GM18873 (cell line): Measurements from ENCODE around the gene RELN.
A peak's percentile ranks its signal among the peaks of the same experiment; 100 is the strongest.
"Not testable (repeated sequence)": the region's sequence is repeated elsewhere in the genome, so short reads cannot be mapped to it uniquely, and the experiment has no call there.

Experiments used
- ATAC-seq: cut with Tn5 transposase; IDR thresholded peaks from one replicate; pipeline ENCODE4 v1.9.1; 2021; ENCODE audit warnings: mild to moderate bottlenecking, moderate library complexity, moderate number of reproducible peaks; ENCODE audit not compliant: unreplicated experiment, low FRiP score

The RELN gene

GRCh38 chr7:103989200-103989784 is at the start of gene RELN:
Gene RELN, minus strand, starts transcription at chr7:103989658. Its CDS starts 302 bp downstream, at chr7:103989356.
- ATAC-seq: no peak

GRCh38 chr7:104038136-104038535 is 48.7 kb upstream of the RELN start:
- ATAC-seq: no peak

GRCh38 chr7:104036889-104037288 is 47.4 kb upstream of the RELN start:
- not testable (repeated sequence) for ATAC-seq

GRCh38 chr7:104035351-104035750 is 45.9 kb upstream of the RELN start:
- ATAC-seq: no peak

GRCh38 chr7:104034679-104035078 is 45.2 kb upstream of the RELN start:
- no peak for ATAC-seq

- no peak for ATAC-seq
Observed at GRCh38 chr7:104033837-104034236, 44.4 kb upstream of the RELN start.

- ATAC-seq: no peak
Observed at GRCh38 chr7:104032486-104032885, 43.0 kb upstream of the RELN start.

- no peak for ATAC-seq
Observed at GRCh38 chr7:104029765-104030164, 40.3 kb upstream of the RELN start.

- no peak for ATAC-seq
Observed at GRCh38 chr7:104024632-104025031, 35.2 kb upstream of the RELN start.

GRCh38 chr7:104023100-104023499 is 33.6 kb upstream of the RELN start:
- no peak for ATAC-seq

- ATAC-seq: no peak
Observed at GRCh38 chr7:104018425-104018824, 29.0 kb upstream of the RELN start.

GRCh38 chr7:104017001-104017400 is 27.5 kb upstream of the RELN start:
- ATAC-seq: no peak

GRCh38 chr7:104012835-104013234 is 23.4 kb upstream of the RELN start:
- no peak for ATAC-seq

- no peak for ATAC-seq
Observed at GRCh38 chr7:104011829-104012228, 22.4 kb upstream of the RELN start.

- ATAC-seq: no peak
Observed at GRCh38 chr7:104010052-104010909, 20.8 kb upstream of the RELN start.

- no peak for ATAC-seq
Observed at GRCh38 chr7:104008107-104008506, 18.6 kb upstream of the RELN start.

- ATAC-seq: no peak
Observed at GRCh38 chr7:104007614-104008013, 18.2 kb upstream of the RELN start.

GRCh38 chr7:104005197-104005596 is 15.7 kb upstream of the RELN start:
- no peak for ATAC-seq

GRCh38 chr7:103996639-103997038 is 7.2 kb upstream of the RELN start:
- ATAC-seq: peak; percentile 69

GRCh38 chr7:103996017-103996551 is 6.6 kb upstream of the RELN start:
- no peak for ATAC-seq

- no peak for ATAC-seq
Observed at GRCh38 chr7:103995554-103995953, 6.1 kb upstream of the RELN start.

GRCh38 chr7:103993551-103993950 is 4.1 kb upstream of the RELN start:
- ATAC-seq: no peak
